C4-2B (cell line): ENCODE measurements around the gene PAH.

ENCODE experiments used
- H3K27ac ChIP-seq: fragments of 450-650 bp; 2 replicates; pipeline ENCODE4 v1.5.1; 2017
- CTCF ChIP-seq: fragments of 450-650 bp; conservative IDR thresholded peaks from 2 replicates; pipeline ENCODE4 v1.5.1; 2017; ENCODE audit warnings: mild to moderate bottlenecking
- ZFX ChIP-seq: fragments of 450-650 bp; IDR thresholded peaks from 2 replicates; pipeline ENCODE4 v1.6.1; 2017

The PAH gene

DNA sequence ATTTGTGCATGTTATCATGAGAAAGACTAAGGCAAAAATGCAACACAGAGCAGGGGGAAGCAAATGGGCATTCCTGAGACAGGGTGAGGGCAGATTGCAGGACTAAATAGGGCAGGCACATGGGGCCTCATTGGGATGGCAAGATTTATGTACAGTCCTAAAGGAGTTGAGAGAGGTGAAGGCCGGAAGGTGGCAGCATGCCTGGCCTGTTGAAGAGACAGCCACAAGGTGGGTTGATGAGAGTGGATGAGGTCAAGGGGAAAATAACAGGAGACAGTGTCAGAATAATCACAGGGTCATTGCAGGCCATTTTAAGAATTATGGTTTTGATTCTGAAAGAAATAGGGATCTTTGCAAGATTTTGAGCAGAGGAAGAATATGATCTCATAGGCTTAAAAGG, 21.0 kb downstream of the PAH start:
- no peak for TF ChIP-seq ZFX
- TF ChIP-seq CTCF: peak; percentile 7; the same call in 1 of the 2 replicates

GRCh38 chr12:102891756-102892155, 25.3 kb downstream of the PAH start:
- no peak overlapping the region for H3K27ac ChIP-seq
- TF ChIP-seq CTCF (no peak), ZFX (no peak)

More for the DNA sequence above, 21.0 kb downstream of the PAH start:
- no peak overlapping the region for H3K27ac ChIP-seq

DNA sequence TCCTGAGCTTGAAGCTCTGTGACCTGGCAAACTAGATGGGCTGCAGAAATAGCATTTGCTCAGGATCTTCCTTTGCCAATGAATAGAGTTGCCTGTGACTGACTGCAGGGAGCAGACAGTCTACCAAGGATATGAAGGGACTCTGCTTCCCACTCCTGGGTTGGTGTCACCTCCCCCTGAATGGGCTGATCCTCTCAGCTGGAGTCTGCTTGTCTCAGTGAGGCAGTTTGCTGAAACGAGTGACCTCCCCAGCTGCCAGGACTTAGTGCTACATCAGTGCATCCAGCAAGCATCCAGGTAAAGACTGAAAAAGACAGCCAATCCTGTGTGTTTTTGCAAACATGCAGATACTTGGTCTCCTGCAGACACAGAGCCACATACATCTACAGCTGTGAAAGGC, 28.5 kb downstream of the PAH start:
- TF ChIP-seq ZFX (no peak), CTCF (no peak)
- H3K27ac ChIP-seq: no peak overlapping the region

GRCh38 chr12:102885043-102885932, 31.8 kb downstream of the PAH start:
- no peak overlapping the region for H3K27ac ChIP-seq
- TF ChIP-seq ZFX (no peak), CTCF (no peak)

GRCh38 chr12:102883204-102883799, 33.7 kb downstream of the PAH start:
- TF ChIP-seq ZFX: no peak
- TF ChIP-seq CTCF: peak; percentile 92
- no peak overlapping the region for H3K27ac ChIP-seq

GRCh38 chr12:102880783-102881182, 36.3 kb downstream of the PAH start:
- no peak for TF ChIP-seq CTCF
- no peak for TF ChIP-seq ZFX
- no peak overlapping the region for H3K27ac ChIP-seq

DNA sequence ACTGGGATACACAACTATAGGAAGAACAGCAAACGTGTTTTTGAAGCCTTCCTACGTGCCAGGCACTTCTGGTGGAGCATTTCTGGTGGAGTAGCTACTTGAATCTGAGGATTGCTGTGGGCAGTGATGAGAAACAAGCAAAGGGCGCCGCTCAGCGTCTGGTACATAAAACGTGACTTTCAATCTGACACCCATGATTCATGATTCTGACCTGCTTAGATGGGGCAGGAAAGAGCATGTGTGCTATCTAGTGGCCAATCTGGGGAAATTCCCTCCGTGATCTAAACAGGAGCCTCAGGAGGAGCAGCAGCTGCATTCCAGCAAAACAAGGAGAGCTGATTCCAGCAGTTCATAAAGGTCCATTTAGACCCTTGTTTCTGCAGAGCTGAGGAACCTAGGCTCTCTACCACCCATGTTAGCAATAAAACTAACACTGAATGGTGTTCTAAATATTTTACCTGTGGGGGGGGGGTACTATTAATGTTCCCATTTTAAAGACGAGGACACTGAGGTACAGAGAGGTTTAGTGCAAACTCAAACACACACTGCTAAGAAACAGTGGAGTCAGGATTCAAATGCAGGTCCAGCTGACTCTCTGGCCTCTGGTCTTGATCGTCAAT, 37.8 kb downstream of the PAH start:
- TF ChIP-seq ZFX (no peak), CTCF (peak; percentile 90)
- H3K27ac ChIP-seq: no peak overlapping the region
